Chondrocyte (in vitro differentiated cells): ENCODE data around the gene WFDC1. TPM values are rescaled to one million over a fixed set of nuclear protein-coding genes. Genes with fewer than 3 reads are reported as not detected.

ENCODE experiments used
- DNase-seq: peaks from one replicate; pipeline ENCODE4 v3.0.0; 2021; ENCODE audit warnings: mixed read lengths, low spot score
- H3K27ac Mint-ChIP-seq: one replicate; pipeline ENCODE4 v1.8.0; 2021; ENCODE audit warnings: mild to moderate bottlenecking, moderate library complexity, mixed read lengths; ENCODE audit not compliant: unreplicated experiment
- H3K27me3 Mint-ChIP-seq: 2 replicates; pipeline ENCODE4 v1.8.0; 2021; ENCODE audit warnings: low read depth, mixed read lengths
- H3K36me3 Mint-ChIP-seq: 2 replicates; pipeline ENCODE4 v1.8.0; 2021; ENCODE audit warnings: low read depth, mixed read lengths
- H3K4me1 Mint-ChIP-seq: 2 replicates; pipeline ENCODE4 v1.8.0; 2021; ENCODE audit warnings: low read depth, mild to moderate bottlenecking, mixed read lengths
- H3K4me3 Mint-ChIP-seq: one replicate; pipeline ENCODE4 v1.8.0; 2021; ENCODE audit warnings: mild to moderate bottlenecking, moderate library complexity, mixed read lengths; ENCODE audit not compliant: unreplicated experiment
- H3K9me3 Mint-ChIP-seq: 2 replicates; pipeline ENCODE4 v1.8.0; 2021; ENCODE audit warnings: low read depth, mixed read lengths
- CTCF ChIP-seq: fragments of 200-600 bp; sonication (generic); IDR thresholded peaks from 2 replicates; pipeline ENCODE4 v1.5.0; 2021; ENCODE audit warnings: antibody characterized with exemption, mild to moderate bottlenecking, moderate library complexity
- total RNA-seq: library from RNA; stranded (reverse); gene quantifications from 3 replicates; pipeline ENCODE4 v1.2.1, GENCODE V29; 2021

WFDC1 gene
- total RNA-seq, 1 donor from 2014 or later: 5.6 TPM

- Mint-ChIP-seq H3K27me3 (peaks cover 31% of the 10 kb centered on the region), H3K4me3 (no peak overlapping the region), H3K27ac (no peak overlapping the region), H3K36me3 (peaks cover 2% of the 10 kb centered on the region), H3K4me1 (no peaks in the 10 kb centered on the region), H3K9me3 (peaks cover 3% of the 10 kb centered on the region)
- DNase-seq: peak; percentile 44
- no peak for TF ChIP-seq CTCF
Measured at GRCh38 chr16:84314373-84314772, 19.7 kb downstream of the WFDC1 start.

- H3K27me3 Mint-ChIP-seq: peaks cover 33% of the 10 kb centered on the region
- H3K36me3 Mint-ChIP-seq: peaks cover 2% of the 10 kb centered on the region
- no peak for TF ChIP-seq CTCF
- H3K4me1 Mint-ChIP-seq: no peaks in the 10 kb centered on the region
- H3K4me3 Mint-ChIP-seq: no peak overlapping the region
- no peak overlapping the region for H3K27ac Mint-ChIP-seq
- peak; percentile 28 for DNase-seq
- peaks cover 3% of the 10 kb centered on the region for H3K9me3 Mint-ChIP-seq
Measured at GRCh38 chr16:84314814-84315213, 20.1 kb downstream of the WFDC1 start.

- no peak for TF ChIP-seq CTCF
- Mint-ChIP-seq H3K36me3 (peaks cover 2% of the 10 kb centered on the region), H3K27ac (no peak overlapping the region), H3K4me3 (no peak overlapping the region), H3K27me3 (peaks cover 36% of the 10 kb centered on the region), H3K4me1 (no peaks in the 10 kb centered on the region), H3K9me3 (peaks cover 3% of the 10 kb centered on the region)
- peak; percentile 8 for DNase-seq
Measured at GRCh38 chr16:84315422-84315821, 20.7 kb downstream of the WFDC1 start.

- Mint-ChIP-seq H3K27me3 (peaks cover 30% of the 10 kb centered on the region), H3K4me3 (no peak overlapping the region), H3K27ac (no peak overlapping the region), H3K4me1 (no peaks in the 10 kb centered on the region), H3K9me3 (peaks cover 3% of the 10 kb centered on the region), H3K36me3 (peaks cover 2% of the 10 kb centered on the region)
- peak; percentile 79 for DNase-seq
- no peak for TF ChIP-seq CTCF
Measured at GRCh38 chr16:84318091-84318975, 23.7 kb downstream of the WFDC1 start.

GRCh38 chr16:84319146-84319760 lies 24.6 kb downstream of the WFDC1 start:
- Mint-ChIP-seq H3K27me3 (peaks cover 24% of the 10 kb centered on the region), H3K36me3 (peaks cover 2% of the 10 kb centered on the region), H3K27ac (no peak overlapping the region), H3K4me1 (no peaks in the 10 kb centered on the region), H3K9me3 (peaks cover 3% of the 10 kb centered on the region), H3K4me3 (no peak overlapping the region)
- peak; percentile 89 for DNase-seq
- TF ChIP-seq CTCF: no peak
